Fibroblast of skin of abdomen (primary cell): ENCODE results near the gene CCDC171.

Experiments
- DNase-seq: peaks from one replicate; pipeline ENCODE4 v3.0.0-alpha.2; 2013

Gene CCDC171

GRCh38 chr9:15885464-15885863 is 332.6 kb downstream of the CCDC171 start:
- no peak for DNase-seq

DNA sequence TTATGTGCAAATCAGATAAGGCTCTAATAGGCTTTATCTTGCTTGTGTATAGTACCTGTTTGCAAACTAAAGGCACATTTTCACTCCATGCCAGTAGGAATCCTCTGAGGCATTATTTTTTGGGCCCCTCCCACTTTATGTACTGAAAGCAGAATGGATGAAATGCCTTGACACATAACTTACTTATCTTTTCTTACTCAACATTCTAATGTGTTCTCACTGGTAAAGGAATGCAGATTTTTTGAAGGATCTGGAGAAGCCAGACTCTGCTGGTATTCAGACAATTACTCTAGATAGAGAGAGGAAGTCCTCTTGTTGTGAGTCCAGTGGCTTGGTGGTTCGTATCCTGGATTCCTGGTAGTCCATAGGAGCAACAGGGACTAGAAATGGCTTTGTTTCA is 336.7 kb downstream of the CCDC171 start:
- peak; percentile 64 for DNase-seq

- no peak for DNase-seq
Observed at GRCh38 chr9:15901572-15901971, 348.7 kb downstream of the CCDC171 start.

DNA sequence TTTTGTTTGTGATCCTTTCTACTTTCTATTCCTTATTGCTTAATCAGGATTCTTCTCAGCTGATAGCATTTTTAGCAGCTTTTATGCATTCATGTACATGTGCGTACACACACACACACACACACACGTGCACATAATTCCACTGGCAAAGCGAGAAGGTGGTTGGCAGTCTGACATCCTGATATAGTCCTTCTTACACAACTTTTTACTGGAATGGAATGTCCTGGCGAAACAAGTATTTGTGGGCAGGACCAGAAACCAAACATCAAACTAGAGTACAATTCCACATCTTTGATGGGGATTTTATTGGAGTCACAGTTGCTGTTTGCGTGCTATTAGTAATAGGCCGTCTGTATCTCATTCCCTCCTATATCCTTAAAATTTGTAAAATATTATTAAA is 356.5 kb downstream of the CCDC171 start:
- DNase-seq, result peak; percentile 37

DNA sequence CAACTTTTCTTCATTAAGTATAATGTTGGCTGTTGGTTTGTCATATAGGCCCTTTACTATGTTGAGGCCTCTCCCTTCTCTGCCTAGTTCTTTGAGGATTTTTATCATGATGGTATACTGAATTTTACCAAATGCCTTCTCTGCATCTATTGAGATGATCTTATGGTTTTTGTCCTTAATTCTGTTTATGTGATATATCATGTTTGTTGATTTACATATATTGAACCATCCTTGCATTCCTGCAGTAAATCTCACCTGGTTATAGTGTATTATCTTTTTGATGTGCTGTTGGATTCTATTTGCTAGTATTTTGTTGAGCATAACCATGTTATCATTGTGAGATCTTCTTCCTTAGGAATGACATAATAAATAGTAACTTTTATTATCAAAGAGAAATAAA is 362.9 kb downstream of the CCDC171 start:
- DNase-seq, result no peak

DNA sequence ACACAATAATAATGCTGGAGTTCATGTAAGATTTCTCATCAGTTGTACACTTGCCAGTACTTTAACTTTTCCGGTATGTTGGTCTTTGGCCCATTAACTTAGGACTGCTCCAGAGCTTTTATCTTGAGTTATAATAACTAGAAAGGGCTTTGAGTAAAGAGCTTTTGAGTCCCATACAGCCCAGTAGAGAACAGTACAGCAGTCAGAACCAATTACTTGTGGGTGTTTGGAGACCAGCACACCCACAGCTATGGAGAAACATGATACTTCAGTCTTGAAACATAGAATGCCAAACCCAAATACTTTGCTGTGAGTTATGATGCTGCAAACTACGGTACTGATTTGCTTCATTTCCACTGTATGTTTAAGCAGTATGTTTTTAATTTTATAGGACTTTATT is 374.3 kb downstream of the CCDC171 start:
- DNase-seq, result peak; percentile 77

GRCh38 chr9:15935661-15936305 is 382.9 kb downstream of the CCDC171 start:
- peak; percentile 73 for DNase-seq

- DNase-seq, result peak; percentile 98
Observed at GRCh38 chr9:15936306-15936921, 383.6 kb downstream of the CCDC171 start.

DNA sequence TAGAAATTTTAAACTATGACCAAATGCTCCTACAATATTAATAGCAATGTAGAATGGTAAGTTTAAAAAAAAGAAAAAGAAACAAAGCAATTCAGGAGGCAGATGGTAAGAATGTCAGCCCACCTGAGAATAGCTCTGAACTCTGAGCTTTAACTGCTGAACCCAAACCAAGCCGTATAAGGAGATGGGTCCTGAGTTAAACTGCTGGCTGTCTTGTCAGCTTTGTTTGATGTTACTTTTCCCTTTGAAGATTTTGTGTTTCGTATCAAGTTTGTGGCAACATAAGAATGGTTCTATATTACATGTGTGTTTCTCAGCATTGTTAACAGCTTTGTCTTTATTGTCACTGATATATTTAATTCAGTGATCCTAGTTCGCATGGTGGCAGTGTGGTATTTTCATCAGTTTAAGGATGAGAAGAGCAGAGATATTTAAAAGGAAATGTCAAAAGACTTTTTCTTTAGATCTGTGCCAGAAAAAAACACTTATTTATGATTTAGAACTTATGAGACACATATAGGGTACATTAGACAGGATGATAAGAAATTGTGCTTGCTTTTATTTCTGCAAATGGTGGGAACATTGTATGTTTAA is 390.1 kb downstream of the CCDC171 start:
- DNase-seq, result peak; percentile 28

GRCh38 chr9:15944341-15944740 is 391.5 kb downstream of the CCDC171 start:
- peak; percentile 61 for DNase-seq

GRCh38 chr9:15959663-15960062 is 406.8 kb downstream of the CCDC171 start:
- no peak for DNase-seq

DNA sequence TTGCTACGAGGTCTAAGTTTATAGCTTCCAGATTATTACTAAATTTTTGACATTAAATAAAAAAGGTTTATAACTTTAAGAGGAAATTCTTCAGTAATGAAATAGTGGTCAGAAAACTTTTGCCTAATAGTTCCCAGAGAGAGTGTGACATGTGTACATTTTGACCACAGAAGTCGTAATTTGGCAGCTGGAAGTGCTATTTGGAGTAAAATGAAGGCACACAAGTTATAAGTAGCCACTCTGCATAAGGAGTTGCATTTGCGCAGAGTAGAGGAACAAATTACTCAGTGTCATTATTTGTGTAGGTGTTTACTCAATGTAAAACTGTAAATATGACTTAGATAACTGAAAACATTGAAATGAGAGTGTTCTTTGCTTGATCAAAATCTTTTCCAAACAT is 408.4 kb downstream of the CCDC171 start:
- peak; percentile 10 for DNase-seq

DNA sequence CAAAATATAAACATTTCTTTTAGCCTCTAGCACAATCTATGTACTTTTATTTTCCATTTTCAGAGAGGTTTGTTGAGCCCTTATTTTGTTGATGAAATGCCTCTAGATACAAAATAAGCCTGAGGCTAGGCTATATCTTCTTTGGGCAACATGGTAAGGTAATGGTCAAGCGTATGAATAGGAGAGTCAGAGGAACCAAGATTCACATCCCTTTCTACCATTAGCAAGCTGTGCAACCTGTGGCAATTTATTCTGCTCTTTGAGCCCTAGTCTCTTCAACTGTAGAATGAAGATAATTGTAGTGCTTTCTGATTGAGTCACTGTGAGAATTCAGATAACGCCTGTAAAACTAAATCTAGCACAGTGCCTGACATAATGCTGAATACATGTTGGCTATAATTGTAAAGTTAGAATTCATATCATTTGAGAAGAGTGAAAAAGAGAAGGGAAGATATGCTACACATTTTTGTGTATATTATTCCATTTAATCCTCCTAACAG is 412.5 kb downstream of the CCDC171 start:
- DNase-seq, result no peak

DNA sequence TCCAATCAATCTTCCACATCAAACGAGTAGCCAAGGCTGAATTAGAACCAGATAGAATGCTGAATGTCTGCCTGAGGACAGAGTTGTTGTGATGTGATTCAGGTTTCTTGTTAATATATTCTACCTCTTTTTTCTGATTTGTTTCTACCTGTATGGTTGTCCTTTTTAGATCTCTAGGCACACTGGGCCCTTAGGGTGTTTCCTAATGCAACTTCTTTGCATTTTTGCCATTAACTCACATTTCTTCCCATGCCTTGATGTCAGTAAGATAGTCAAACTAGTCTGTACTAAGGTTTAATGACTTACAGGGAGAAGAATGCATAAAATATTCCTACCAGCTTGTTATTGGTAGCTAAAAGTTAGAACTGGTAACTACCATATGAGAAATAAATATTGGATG is 413.6 kb downstream of the CCDC171 start:
- no peak for DNase-seq

GRCh38 chr9:15967068-15967467 is 414.2 kb downstream of the CCDC171 start:
- DNase-seq, result no peak

GRCh38 chr9:15972760-15973159 is 419.9 kb downstream of the CCDC171 start:
- no peak for DNase-seq

- DNase-seq, result no peak
Observed at GRCh38 chr9:15975101-15975778, 422.4 kb downstream of the CCDC171 start.

GRCh38 chr9:15977438-15977837 is 424.6 kb downstream of the CCDC171 start:
- DNase-seq, result peak; percentile 24

DNA sequence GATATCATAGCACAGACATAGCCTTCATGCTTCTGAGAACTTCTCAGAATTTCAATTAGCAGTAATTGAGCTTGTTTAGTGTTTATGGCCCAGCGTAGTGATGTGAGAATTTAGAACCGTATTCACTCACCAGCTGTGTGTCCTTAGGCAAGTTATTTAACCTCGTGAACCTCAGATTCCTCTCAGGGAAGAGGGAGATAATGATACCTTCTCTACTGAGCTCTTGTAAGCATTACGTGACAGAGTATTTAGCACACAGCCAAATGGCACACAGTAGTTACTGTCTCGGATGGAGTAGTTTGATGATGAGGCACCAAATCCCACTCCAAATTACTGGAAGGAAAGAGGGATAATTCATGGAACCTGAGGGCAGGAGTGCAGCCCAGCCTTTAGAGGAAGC is 429.3 kb downstream of the CCDC171 start:
- no peak for DNase-seq

- peak; percentile 90 for DNase-seq
Observed at GRCh38 chr9:15999422-16000339, 446.8 kb downstream of the CCDC171 start.

DNA sequence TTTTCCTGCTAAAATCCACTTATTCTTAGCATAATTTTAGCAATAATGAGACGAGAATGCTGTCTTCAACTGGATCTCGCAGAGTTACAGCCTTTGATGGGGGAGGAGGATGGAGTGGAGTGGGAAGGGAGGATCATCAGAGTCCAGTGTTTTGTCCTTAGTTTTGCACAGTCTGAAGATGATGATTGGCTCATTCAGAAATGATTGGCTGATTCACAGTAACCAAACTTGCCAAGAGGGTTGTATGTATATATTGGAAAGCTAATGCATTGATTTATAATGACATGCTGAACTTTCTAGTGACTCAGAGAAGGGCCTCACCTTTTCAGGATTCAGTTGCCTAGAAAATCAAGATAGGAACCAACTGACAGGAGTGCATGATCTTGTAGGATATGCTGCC is 448.0 kb downstream of the CCDC171 start:
- peak; percentile 60 for DNase-seq

GRCh38 chr9:16001856-16002255 is 449.0 kb downstream of the CCDC171 start:
- DNase-seq, result peak; percentile 39
